CD4-positive, alpha-beta T cell (primary cell): ENCODE data around the gene SEC62. TPM values are rescaled to one million over a fixed set of nuclear protein-coding genes. Genes with fewer than 3 reads are reported as not detected.
A peak's percentile ranks its signal among the peaks of the same experiment; 100 is the strongest.

Experiments used
- ATAC-seq: fragments of 200-7000 bp; cut with Tn5 transposase; one replicate; pipeline ENCODE4 v1.10.0; 2022; ENCODE audit warnings: mild to moderate bottlenecking; ENCODE audit not compliant: poor library complexity
- CTCF ChIA-PET: fragments of 350-600 bp; sonication (Branson Sonifier 250); formaldehyde crosslinking; loops from one replicate; lab custom pipeline; 2021; ENCODE audit warnings: antibody characterized with exemption, inconsistent platforms; lab: Charles Lee
- POLR2A ChIA-PET: fragments of 350-600 bp; sonication (Branson Sonifier 250); formaldehyde crosslinking; loops from one replicate; lab custom pipeline; 2021; ENCODE audit warnings: antibody characterized with exemption, inconsistent platforms; lab: Charles Lee
- DNase-seq, 14 experiments: peaks; one replicate each; pipeline ENCODE4 v3.0.0-alpha.2; 2013 to 2020; ENCODE audit warnings: mixed read lengths in 2 of 14
- H3K27ac ChIP-seq, 2 donors: one replicate each; pipeline versions ENCODE4 v1.5.1 to v1.7.0; 2013; ENCODE audit warnings: low read length in 2 of 2, low read depth in 1 of 2, mild to moderate bottlenecking in 1 of 2
- H3K27me3 ChIP-seq, 2 experiments: 1 replicate in 1 of 2; 2 replicates in 1 of 2; pipeline versions ENCODE4 v1.6.1 to v1.7.0; 2013; ENCODE audit warnings: low read length in 2 of 2, control low read depth in 1 of 2, mild to moderate bottlenecking in 1 of 2, moderate library complexity in 1 of 2; ENCODE audit not compliant: insufficient read depth in 2 of 2, control insufficient read depth in 1 of 2
- H3K36me3 ChIP-seq: one replicate; pipeline ENCODE4 v1.6.1; 2013; ENCODE audit warnings: low read length, control low read depth; ENCODE audit not compliant: insufficient read depth
- H3K4me1 ChIP-seq: one replicate; pipeline ENCODE4 v1.6.1; 2013; ENCODE audit warnings: low read length, control low read depth; ENCODE audit not compliant: insufficient read depth
- H3K4me3 ChIP-seq: one replicate; pipeline ENCODE4 v1.5.1; 2013; ENCODE audit warnings: mild to moderate bottlenecking, low read length, moderate library complexity
- H3K9me3 ChIP-seq, 2 experiments: 1 replicate in 1 of 2; 2 replicates in 1 of 2; pipeline versions ENCODE4 v1.6.1 to v1.7.0; 2013; ENCODE audit warnings: low read length in 2 of 2, mild to moderate bottlenecking in 2 of 2, control low read depth in 1 of 2, moderate library complexity in 1 of 2; ENCODE audit not compliant: control insufficient read depth in 1 of 2, insufficient read depth in 1 of 2
- H3K27ac Mint-ChIP-seq: one replicate; pipeline ENCODE4 v1.8.0; 2020; ENCODE audit warnings: mixed read lengths
- H3K27me3 Mint-ChIP-seq: one replicate; pipeline ENCODE4 v1.8.0; 2021; ENCODE audit warnings: mixed read lengths
- H3K36me3 Mint-ChIP-seq: one replicate; pipeline ENCODE4 v1.8.0; 2021; ENCODE audit warnings: low read depth, mixed read lengths
- H3K4me1 Mint-ChIP-seq: one replicate; pipeline ENCODE4 v1.8.0; 2021; ENCODE audit warnings: low read depth, mixed read lengths
- H3K4me3 Mint-ChIP-seq: one replicate; pipeline ENCODE4 v1.8.0; 2020; ENCODE audit warnings: mild to moderate bottlenecking, mixed read lengths
- H3K9me3 Mint-ChIP-seq: one replicate; pipeline ENCODE4 v1.8.0; 2020; ENCODE audit warnings: mixed read lengths
- CTCF ChIP-seq: fragments of 200-600 bp; IDR thresholded peaks from one replicate; pipeline ENCODE4 v1.8.0; 2022; ENCODE audit warnings: antibody characterized with exemption, mild to moderate bottlenecking
- intact Hi-C, 2 experiments: fragments of 100-400 bp; cut with DNase I in 1 of 2; cut with micrococcal nuclease in 1 of 2; formaldehyde crosslinking; loops; one replicate each; pipeline versions ENCODE4 v1.15.1 to v1.9.0; 2023 to 2025; cut with DNase I, micrococcal nuclease
- total RNA-seq, 174 experiments: library from RNA in 2 of 174; stranded (reverse) in 2 of 174; gene quantifications; one replicate each; pipeline ENCODE4 v1.2.3 and lab custom pipeline; 2021 to 2026

Gene SEC62
- total RNA-seq, 2 experiments from 2014 or later: 113 to 117 TPM

DNA sequence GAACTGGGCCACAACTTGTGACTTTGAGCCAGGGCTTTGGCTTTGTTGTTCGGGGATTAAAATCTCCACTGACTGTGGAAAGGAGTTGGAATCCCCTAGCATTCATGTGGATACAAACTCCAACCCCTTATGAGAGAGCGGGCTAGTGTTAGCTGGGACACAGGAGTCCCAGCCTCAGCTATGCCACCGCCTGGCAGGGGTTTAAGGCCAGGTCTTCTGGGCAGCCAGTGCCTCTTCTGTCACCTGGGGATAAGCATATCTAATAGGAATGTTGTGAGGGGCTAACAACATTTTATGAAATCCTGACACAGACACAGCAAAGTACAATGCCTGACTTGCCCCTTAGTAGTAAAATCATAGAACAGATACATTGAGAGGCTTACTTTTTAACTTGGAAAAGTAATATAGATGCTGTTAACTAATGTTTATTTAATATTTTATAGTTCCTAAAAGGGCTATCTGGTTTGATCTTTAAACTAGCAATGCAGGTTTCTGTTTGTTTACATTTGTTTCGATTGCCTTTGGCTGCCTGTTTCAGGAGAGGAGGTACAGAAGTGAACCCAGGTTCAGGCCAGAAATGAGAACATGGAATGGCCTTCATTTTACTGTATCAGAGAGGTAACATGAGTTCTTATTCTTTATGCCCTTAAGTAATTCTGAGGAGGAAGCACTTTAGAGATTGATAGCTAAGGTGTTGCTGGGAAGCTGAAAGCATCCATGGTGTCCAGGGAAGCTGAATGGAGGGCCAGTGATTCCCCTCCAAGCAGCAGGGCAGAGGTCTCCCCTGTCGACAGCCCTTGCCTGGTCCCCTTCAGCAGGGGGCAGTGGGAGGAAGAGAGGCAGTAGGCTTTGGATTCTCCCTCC is 79.9 kb downstream of the SEC62 start:
- H3K36me3 ChIP-seq: no peaks in the 10 kb centered on the region
- no peaks in the 10 kb centered on the region for H3K9me3 ChIP-seq
- H3K27ac ChIP-seq: no peak overlapping the region
- peak overlapping the region; percentile 35 for H3K27ac Mint-ChIP-seq
- no peak overlapping the region for H3K4me3 ChIP-seq
- ChIA-PET CTCF (interaction anchor here (1.2 to 1.4 kb wide), 2 partner anchors 12 to 40 kb away, joined by 3 read pairs; no protein-coding TSS in a partner anchor), POLR2A (no interaction called here)
- no peaks in the 10 kb centered on the region for H3K27me3 ChIP-seq
- H3K36me3 Mint-ChIP-seq: peaks cover 6% of the 10 kb centered on the region
- no peak for TF ChIP-seq CTCF
- H3K27me3 Mint-ChIP-seq: no peaks in the 10 kb centered on the region
- H3K9me3 Mint-ChIP-seq: no peaks in the 10 kb centered on the region
- peaks cover 18% of the 10 kb centered on the region for H3K4me1 Mint-ChIP-seq
- intact Hi-C loops: no loop called here
- ATAC-seq (no peak), DNase-seq (no peak)
- peaks cover 17% of the 10 kb centered on the region for H3K4me1 ChIP-seq
- no peak overlapping the region for H3K4me3 Mint-ChIP-seq

DNA sequence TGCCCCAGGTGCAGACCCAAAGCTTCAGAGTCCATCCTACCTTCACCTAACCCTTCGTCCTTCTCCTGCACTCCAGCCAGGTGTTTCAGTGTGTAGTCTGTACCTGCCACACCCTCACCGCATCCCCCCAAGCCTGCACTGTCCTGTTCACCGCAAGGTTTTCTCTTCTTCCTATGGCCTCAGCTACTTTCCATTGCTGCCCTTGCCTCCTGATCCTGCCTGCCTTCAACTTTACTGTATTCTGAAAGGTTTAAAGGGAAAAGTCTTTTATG is 80.5 kb downstream of the SEC62 start:
- Mint-ChIP-seq H3K4me3 (no peak overlapping the region), H3K27me3 (no peaks in the 10 kb centered on the region), H3K36me3 (peaks cover 6% of the 10 kb centered on the region), H3K9me3 (no peaks in the 10 kb centered on the region), H3K4me1 (peaks cover 18% of the 10 kb centered on the region), H3K27ac (no peak overlapping the region)
- ChIA-PET CTCF (interaction anchor here (1.2 kb wide), 1 partner anchor 40 kb away, joined by 3 read pairs; no protein-coding TSS in a partner anchor), POLR2A (no interaction called here)
- no peaks in the 10 kb centered on the region for H3K36me3 ChIP-seq
- H3K4me3 ChIP-seq: no peak overlapping the region
- ATAC-seq (no peak), DNase-seq (no peak)
- peaks cover 17% of the 10 kb centered on the region for H3K4me1 ChIP-seq
- no peak overlapping the region for H3K27ac ChIP-seq
- no peaks in the 10 kb centered on the region for H3K9me3 ChIP-seq
- intact Hi-C loops: no loop called here
- no peaks in the 10 kb centered on the region for H3K27me3 ChIP-seq
- TF ChIP-seq CTCF: no peak

Other genes starting within 250 kb of the SEC62 start
- gene TERC, start 201.7 kb upstream of the SEC62 start, total RNA-seq: 10 to 100 TPM in 1 of 2 experiments, 1 to 10 TPM in 1; 9.0 to 10.4 TPM
- not detected for gene ACTRT3, start 197.2 kb upstream of the SEC62 start, total RNA-seq
- 10 to 100 TPM; 18.7 to 20.6 TPM for gene MYNN, start 193.4 kb upstream of the SEC62 start, total RNA-seq
- not detected for gene LRRIQ4, start 153.9 kb upstream of the SEC62 start, total RNA-seq
- gene LRRC34, start 153.9 kb upstream of the SEC62 start, total RNA-seq: under 1 TPM; 0.22 to 0.52 TPM
- not detected for gene LRRC31, start 96.9 kb upstream of the SEC62 start, total RNA-seq
- not detected for gene SAMD7, start 55.2 kb upstream of the SEC62 start, total RNA-seq
- 1 to 10 TPM; 5.7 TPM for gene GPR160, start 71.2 kb downstream of the SEC62 start, total RNA-seq
- gene PHC3, start 214.9 kb downstream of the SEC62 start, total RNA-seq: 100 to 1,000 TPM; 143 to 150 TPM